AG04450 (cell line): ENCODE measurements around the gene FAM107B. TPM values are rescaled to one million over a fixed set of nuclear protein-coding genes. Genes with fewer than 3 reads are reported as not detected.
A peak's percentile ranks its signal among the peaks of the same experiment; 100 is the strongest.
"Not testable (repeated sequence)": the region's sequence is repeated elsewhere in the genome, so short reads cannot be mapped to it uniquely, and the experiment has no call there.

Experiments
- CTCF ChIA-PET: fragments of 300-600, 350-600 bp; formaldehyde crosslinking; extraction: SDS; loops from one replicate; lab custom pipeline; 2022; ENCODE audit warnings: antibody characterized with exemption, inconsistent platforms; lab: Charles Lee
- POLR2A ChIA-PET: fragments of 350-600 bp; formaldehyde crosslinking; extraction: SDS; loops from one replicate; lab custom pipeline; 2021; ENCODE audit warnings: antibody characterized with exemption, inconsistent platforms; lab: Yijun Ruan, JAX
- DNase-seq: peaks from one replicate; pipeline ENCODE4 v3.0.0-alpha.2; 2011; ENCODE audit warnings: low read depth, low spot score
- H3K27ac ChIP-seq: one replicate; pipeline ENCODE4 v1.5.1; 2012; ENCODE audit warnings: low read depth, low read length, control low read depth
- H3K27me3 ChIP-seq: one replicate; pipeline ENCODE4 v1.6.0; 2012; ENCODE audit warnings: low read length; ENCODE audit not compliant: control insufficient read depth, insufficient read depth
- H3K4me3 ChIP-seq: 2 replicates; pipeline ENCODE4 v1.5.1; 2011; ENCODE audit warnings: mild to moderate bottlenecking, low read depth, low read length, control low read depth
- H3K9me3 ChIP-seq: 2 replicates; pipeline ENCODE4 v1.5.1; 2012; ENCODE audit warnings: low read length; ENCODE audit not compliant: control insufficient read depth, insufficient read depth
- CTCF ChIP-seq: IDR thresholded peaks from 2 replicates; pipeline ENCODE4 v1.5.1; 2011; ENCODE audit warnings: low read depth, low read length, control low read depth, inconsistent platforms
- polyA plus RNA-seq: library from polyadenylated mRNA; depleted of rRNA; stranded (reverse); fragments of >200 nt; gene quantifications from 2 replicates; pipeline ENCODE4 v1.2.3, GENCODE V29; 2011

Gene FAM107B
- polyA plus RNA-seq, 1 experiment: 41.4 TPM

GRCh38 chr10:14820775-14821154 lies 46.1 kb upstream of the FAM107B start:
- TF ChIP-seq CTCF: no peak
- Histone ChIP-seq H3K27me3 (no peaks in the 10 kb centered on the region), H3K4me3 (no peak overlapping the region), H3K9me3 (no peaks in the 10 kb centered on the region), H3K27ac (no peak overlapping the region)
- POLR2A ChIA-PET: no interaction called here
- no peak for DNase-seq
- CTCF ChIA-PET: interaction anchor here (0.7 kb wide), 1 partner anchor 322 kb away, joined by 3 read pairs; no protein-coding TSS in a partner anchor

GRCh38 chr10:14820010-14820774 lies 45.5 kb upstream of the FAM107B start:
- ChIA-PET POLR2A (no interaction called here), CTCF (interaction anchor here (0.7 to 1.1 kb wide), 4 partner anchors 283 to 322 kb away, joined by 3 to 6 read pairs (median 5); no protein-coding TSS in a partner anchor)
- no peak overlapping the region for H3K27ac ChIP-seq
- peak; percentile 10; the same call in 1 of the 2 replicates for TF ChIP-seq CTCF
- H3K4me3 ChIP-seq: no peak overlapping the region
- H3K9me3 ChIP-seq: no peaks in the 10 kb centered on the region
- no peaks in the 10 kb centered on the region for H3K27me3 ChIP-seq
- DNase-seq: peak; percentile 83

GRCh38 chr10:14816717-14817116 lies 42.0 kb upstream of the FAM107B start:
- POLR2A ChIA-PET, H3K9me3 ChIP-seq, H3K27ac ChIP-seq, H3K27me3 ChIP-seq, H3K4me3 ChIP-seq, DNase-seq, CTCF ChIA-PET: not testable (repeated sequence)

GRCh38 chr10:14815681-14816080 lies 41.0 kb upstream of the FAM107B start:
- ChIA-PET POLR2A (interaction anchor here (0.7 to 0.8 kb wide), 2 partner anchors 13 to 282 kb away, joined by 3 to 7 read pairs; no protein-coding TSS in a partner anchor), CTCF (interaction anchor here (0.7 kb wide), 1 partner anchor 16 kb away, joined by 3 read pairs; no protein-coding TSS in a partner anchor)
- Histone ChIP-seq H3K9me3 (no peaks in the 10 kb centered on the region), H3K27me3 (no peaks in the 10 kb centered on the region), H3K4me3 (no peak overlapping the region), H3K27ac (no peak overlapping the region)
- DNase-seq: no peak
- TF ChIP-seq CTCF: no peak

- no peak for TF ChIP-seq CTCF
- no peak for DNase-seq
- POLR2A ChIA-PET: no interaction called here
- H3K4me3 ChIP-seq: no peak overlapping the region
- H3K27ac ChIP-seq: no peak overlapping the region
- no peaks in the 10 kb centered on the region for H3K27me3 ChIP-seq
- CTCF ChIA-PET: no interaction called here
- H3K9me3 ChIP-seq: no peaks in the 10 kb centered on the region
These were observed 37.6 kb upstream of the FAM107B start for GRCh38 chr10:14812271-14812670.
